Cardiac muscle cell (in vitro differentiated cells and primary cell): ENCODE measurements around the gene FCSK. TPM values are rescaled to one million over a fixed set of nuclear protein-coding genes. Genes with fewer than 3 reads are reported as not detected.
A peak's percentile ranks its signal among the peaks of the same experiment; 100 is the strongest.

Source experiments
- DNase-seq, 2 donors: peaks; one replicate each; pipeline versions ENCODE4 v3.0.0 to v3.0.0-alpha.2; 2010 to 2017; ENCODE audit warnings: low read depth in 1 of 2, low spot score in 1 of 2
- H3K27ac ChIP-seq: fragments of 200-600 bp; sonication (generic); 2 replicates; pipeline ENCODE4 v1.5.1; 2016
- H3K27me3 ChIP-seq: fragments of 200-600 bp; sonication (generic); 2 replicates; pipeline ENCODE4 v1.6.0; 2016; ENCODE audit warnings: control low read depth
- H3K36me3 ChIP-seq: fragments of 200-600 bp; sonication (generic); 2 replicates; pipeline ENCODE4 v1.5.1; 2016; ENCODE audit warnings: control low read depth
- H3K4me1 ChIP-seq: fragments of 200-600 bp; sonication (generic); 2 replicates; pipeline ENCODE4 v1.8.1; 2017; ENCODE audit warnings: low read depth, mild to moderate bottlenecking, mixed run types
- H3K4me3 ChIP-seq: fragments of 200-600 bp; sonication (generic); 2 replicates; pipeline ENCODE4 v1.5.1; 2016; ENCODE audit warnings: mild to moderate bottlenecking
- H3K9me3 ChIP-seq: fragments of 200-600 bp; sonication (generic); 2 replicates; pipeline ENCODE4 v1.5.1; 2017; ENCODE audit warnings: low read depth, mild to moderate bottlenecking, control low read depth
- CTCF ChIP-seq: IDR thresholded peaks from 2 replicates; pipeline ENCODE4 v1.5.1; 2012; ENCODE audit warnings: low read depth, mild to moderate bottlenecking, low read length
- polyA plus RNA-seq: library from polyadenylated mRNA; unstranded; fragments of >200 nt; fragmentation: Nextera tagmentation; extraction: Ambion mirVana; gene quantifications from 2 replicates; pipeline ENCODE4 v1.2.1, GENCODE V29; 2016
- total RNA-seq: library from RNA; depleted of rRNA; stranded (reverse); fragments of >200 nt; gene quantifications from 2 replicates; pipeline ENCODE4 v1.2.3, GENCODE V29; 2016

FCSK gene
- total and polyA plus RNA-seq, 2 experiments from 2014 or later, result 12.0 to 22.5 TPM

- H3K4me1 ChIP-seq, result peaks cover 75% of the 10 kb centered on the region
- no peak overlapping the region for H3K4me3 ChIP-seq
- DNase-seq, result no peak
- H3K27ac ChIP-seq, result peak overlapping the region; percentile 99
- H3K27me3 ChIP-seq, result no peaks in the 10 kb centered on the region
- no peaks in the 10 kb centered on the region for H3K36me3 ChIP-seq
- TF ChIP-seq CTCF, result no peak
- H3K9me3 ChIP-seq, result no peaks in the 10 kb centered on the region
Measured at GRCh38 chr16:70429888-70430666, 24.3 kb upstream of the FCSK start.

GRCh38 chr16:70430667-70431536, 23.5 kb upstream of the FCSK start:
- Histone ChIP-seq H3K4me3 (no peak overlapping the region), H3K4me1 (peaks cover 73% of the 10 kb centered on the region), H3K27me3 (no peaks in the 10 kb centered on the region), H3K27ac (peak overlapping the region; percentile 99), H3K36me3 (no peaks in the 10 kb centered on the region), H3K9me3 (no peaks in the 10 kb centered on the region)
- no peak for DNase-seq
- TF ChIP-seq CTCF, result no peak

DNA sequence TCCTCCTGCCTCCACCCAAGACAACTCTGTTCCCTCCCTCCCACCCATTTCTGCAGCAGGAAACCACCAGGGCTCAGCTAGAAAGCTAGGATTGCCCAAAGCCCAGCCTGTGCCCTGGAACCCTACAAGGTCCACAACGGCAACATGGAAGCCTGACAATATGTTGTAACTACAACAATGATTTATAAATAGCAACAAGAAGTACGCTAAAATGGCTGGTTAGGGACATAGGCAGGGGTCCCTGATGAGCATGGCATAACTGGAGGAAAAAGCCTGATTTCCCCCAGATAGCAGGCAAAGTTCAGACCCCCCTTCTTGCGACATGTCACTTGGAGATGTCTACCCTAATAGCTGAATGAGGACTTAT, 22.1 kb upstream of the FCSK start:
- no peaks in the 10 kb centered on the region for H3K27me3 ChIP-seq
- peak in 1 of 2 donors; percentile 45 for DNase-seq
- no peaks in the 10 kb centered on the region for H3K36me3 ChIP-seq
- peak overlapping the region; percentile 99 for H3K27ac ChIP-seq
- TF ChIP-seq CTCF, result no peak
- no peak overlapping the region for H3K4me3 ChIP-seq
- peaks cover 77% of the 10 kb centered on the region for H3K4me1 ChIP-seq
- H3K9me3 ChIP-seq, result no peaks in the 10 kb centered on the region

DNA sequence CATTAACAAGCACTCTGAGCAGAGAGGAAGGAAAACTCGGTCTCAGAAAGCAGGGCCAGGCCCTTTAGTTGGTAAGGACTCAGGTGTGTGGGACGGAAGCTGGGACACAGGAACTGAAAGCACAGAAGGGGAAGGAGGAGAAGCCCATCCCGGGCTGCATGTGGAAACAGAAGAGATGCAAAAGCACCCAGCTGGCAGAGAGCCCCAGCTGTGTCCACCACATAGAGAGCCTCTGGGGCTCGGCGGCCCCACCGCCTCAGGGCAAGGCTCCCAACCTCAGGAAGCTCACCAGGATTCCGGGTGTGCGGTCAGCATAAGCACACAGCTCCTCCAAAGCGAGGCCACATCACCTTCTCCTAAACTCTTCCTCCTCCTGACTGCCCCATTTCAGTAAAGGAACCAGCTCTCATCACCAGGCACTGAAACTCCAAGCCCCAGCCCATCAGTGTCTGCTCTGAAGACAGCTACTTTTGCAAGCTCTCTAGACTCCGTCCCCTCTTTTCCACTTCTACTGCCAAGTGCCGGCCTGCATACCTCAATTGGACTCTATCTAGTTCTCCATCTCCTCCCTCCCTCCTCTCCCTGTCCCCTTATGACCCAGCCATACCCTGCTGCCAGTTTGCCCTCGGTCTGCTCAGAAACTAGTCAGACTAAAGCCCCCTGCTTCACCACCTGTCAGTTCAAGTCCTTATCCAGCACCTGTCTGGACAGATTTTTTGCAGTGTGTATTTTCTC, 21.5 kb upstream of the FCSK start:
- Histone ChIP-seq H3K4me3 (no peak overlapping the region), H3K36me3 (no peaks in the 10 kb centered on the region), H3K4me1 (peaks cover 77% of the 10 kb centered on the region), H3K9me3 (no peaks in the 10 kb centered on the region), H3K27me3 (no peaks in the 10 kb centered on the region), H3K27ac (peak overlapping the region; percentile 99)
- DNase-seq, result peak; percentile 54 to 59
- no peak for TF ChIP-seq CTCF

GRCh38 chr16:70433458-70434103, 20.8 kb upstream of the FCSK start:
- H3K27me3 ChIP-seq, result no peaks in the 10 kb centered on the region
- peak in 1 of 2 donors; percentile 89 for DNase-seq
- no peak for TF ChIP-seq CTCF
- no peak overlapping the region for H3K4me3 ChIP-seq
- H3K36me3 ChIP-seq, result no peaks in the 10 kb centered on the region
- H3K9me3 ChIP-seq, result no peaks in the 10 kb centered on the region
- peak overlapping the region; percentile 99 for H3K27ac ChIP-seq
- peaks cover 77% of the 10 kb centered on the region for H3K4me1 ChIP-seq
